Thoracic aorta (tissue), 2 donors: ENCODE measurements around the gene RGL1. TPM values are rescaled to one million over a fixed set of nuclear protein-coding genes. Genes with fewer than 3 reads are reported as not detected.
A peak's percentile ranks its signal among the peaks of the same experiment; 100 is the strongest.
"Not testable (repeated sequence)": the region's sequence is repeated elsewhere in the genome, so short reads cannot be mapped to it uniquely, and the experiment has no call there.

Experiments
- ATAC-seq: fragments of 150-250 bp; one replicate; pipeline ENCODE4 v1.8.0; 2017; ENCODE audit warnings: low read depth; ENCODE audit not compliant: insufficient number of reproducible peaks, low FRiP score
- DNase-seq: peaks from one replicate; pipeline ENCODE4 v3.0.0-alpha.2; 2020; ENCODE audit warnings: low spot score
- H3K27ac ChIP-seq, 2 donors: fragments of 200-600 bp; sonication (generic); 1 replicate in 1 of 2; 2 replicates in 1 of 2; pipeline ENCODE4 v1.5.1; 2016; ENCODE audit warnings: mild to moderate bottlenecking in 2 of 2, moderate library complexity in 2 of 2
- H3K27me3 ChIP-seq: fragments of 200-600 bp; sonication (generic); replicated peaks from 2 replicates; pipeline ENCODE4 v1.6.0; 2016; ENCODE audit warnings: mild to moderate bottlenecking; ENCODE audit not compliant: insufficient read depth
- H3K36me3 ChIP-seq: fragments of 200-600 bp; sonication (generic); one replicate; pipeline ENCODE4 v1.5.1; 2016
- H3K4me1 ChIP-seq, 2 donors: fragments of 200-600 bp; sonication (generic); 1 replicate in 1 of 2; 2 replicates in 1 of 2; pipeline versions ENCODE4 v1.5.1 to v1.6.0; 2016; ENCODE audit warnings: low read depth in 2 of 2, mild to moderate bottlenecking in 1 of 2; ENCODE audit not compliant: control insufficient read depth in 1 of 2
- H3K4me3 ChIP-seq: fragments of 200-600 bp; sonication (generic); 2 replicates; pipeline ENCODE4 v1.5.1; 2016; ENCODE audit warnings: mild to moderate bottlenecking
- H3K9me3 ChIP-seq: fragments of 200-600 bp; sonication (generic); 2 replicates; pipeline ENCODE4 v1.5.1; 2016
- CTCF ChIP-seq: fragments of 200-600 bp; sonication (generic); IDR thresholded peaks from one replicate; pipeline ENCODE4 v1.5.1; 2019; ENCODE audit warnings: antibody characterized with exemption
- total RNA-seq, 2 donors: library from RNA; depleted of rRNA; stranded (reverse); fragments of >200 nt; gene quantifications; one replicate each; pipeline versions ENCODE4 v1.1.0 to v1.2.3, GENCODE V29; 2016

RGL1 gene
- total RNA-seq, 2 donors from 2014 or later, result 27.6 to 35.7 TPM

- H3K4me3 ChIP-seq, result no peak overlapping the region
- H3K27ac ChIP-seq, result no peak overlapping the region
- H3K4me1 ChIP-seq, result peaks cover 0 to 2% of the 10 kb centered on the region in 2 donors
- ATAC-seq (no peak), DNase-seq (no peak)
- H3K9me3 ChIP-seq, result no peaks in the 10 kb centered on the region
- H3K36me3 ChIP-seq, result no peaks in the 10 kb centered on the region
- no peaks in the 10 kb centered on the region for H3K27me3 ChIP-seq
- TF ChIP-seq CTCF, result no peak
Measured at GRCh38 chr1:183778568-183779433, 26.1 kb upstream of the RGL1 start.

GRCh38 chr1:183780159-183780558 lies 24.8 kb upstream of the RGL1 start:
- no peaks in the 10 kb centered on the region for H3K9me3 ChIP-seq
- H3K27ac ChIP-seq, result no peak overlapping the region
- H3K4me3 ChIP-seq, result no peak overlapping the region
- TF ChIP-seq CTCF, result no peak
- H3K36me3 ChIP-seq, result no peaks in the 10 kb centered on the region
- H3K27me3 ChIP-seq, result no peaks in the 10 kb centered on the region
- DNase-seq (no peak), ATAC-seq (no peak)
- peaks cover 0 to 10% of the 10 kb centered on the region in 2 donors for H3K4me1 ChIP-seq

- DNase-seq (no peak), ATAC-seq (no peak)
- Histone ChIP-seq H3K27me3 (no peaks in the 10 kb centered on the region), H3K9me3 (no peaks in the 10 kb centered on the region), H3K36me3 (no peaks in the 10 kb centered on the region), H3K27ac (no peak overlapping the region), H3K4me1 (peaks cover 0 to 10% of the 10 kb centered on the region in 2 donors), H3K4me3 (no peak overlapping the region)
- no peak for TF ChIP-seq CTCF
Measured at GRCh38 chr1:183780757-183781156, 24.2 kb upstream of the RGL1 start.

GRCh38 chr1:183783342-183783741 lies 21.6 kb upstream of the RGL1 start:
- no peak overlapping the region for H3K4me3 ChIP-seq
- no peak for DNase-seq
- no peak for TF ChIP-seq CTCF
- H3K27me3 ChIP-seq, result no peaks in the 10 kb centered on the region
- H3K36me3 ChIP-seq, result no peaks in the 10 kb centered on the region
- no peak overlapping the region for H3K27ac ChIP-seq
- ATAC-seq, result no peak
- H3K4me1 ChIP-seq, result peaks cover 0 to 10% of the 10 kb centered on the region in 2 donors
- no peaks in the 10 kb centered on the region for H3K9me3 ChIP-seq

- peak; percentile 55 for ATAC-seq
- Histone ChIP-seq H3K4me3 (no peak overlapping the region), H3K27me3 (no peaks in the 10 kb centered on the region), H3K36me3 (no peaks in the 10 kb centered on the region), H3K4me1 (peaks cover 0 to 10% of the 10 kb centered on the region in 2 donors), H3K27ac (no peak overlapping the region), H3K9me3 (no peaks in the 10 kb centered on the region)
- no peak for DNase-seq
- TF ChIP-seq CTCF, result no peak
Measured at GRCh38 chr1:183783767-183784637, 20.9 kb upstream of the RGL1 start.

- H3K4me3 ChIP-seq, result not testable (repeated sequence)
Measured at GRCh38 chr1:183785921-183786320, 19.0 kb upstream of the RGL1 start.

More at GRCh38 chr1:183785921-183786320, 19.0 kb upstream of the RGL1 start:
- not testable (repeated sequence) for ATAC-seq, DNase-seq, H3K27me3 ChIP-seq, H3K9me3 ChIP-seq, H3K27ac ChIP-seq, H3K36me3 ChIP-seq
- peaks cover 0 to 10% of the 10 kb centered on the region in 2 donors for H3K4me1 ChIP-seq
